H1 (cell line): ENCODE results near the gene LSM14B. TPM values are rescaled to one million over a fixed set of nuclear protein-coding genes. Genes with fewer than 3 reads are reported as not detected.

Experiments used
- CTCF ChIA-PET: fragments of 300-600 bp; sonication (Branson Sonifier 250); formaldehyde crosslinking; loops from one replicate; lab custom pipeline; 2021; ENCODE audit not compliant: partially characterized antibody; lab: Charles Lee
- POLR2A ChIA-PET: fragments of 300-600 bp; sonication (Branson Sonifier 250); formaldehyde crosslinking; loops from one replicate; lab custom pipeline; 2021; ENCODE audit warnings: inconsistent platforms; ENCODE audit not compliant: partially characterized antibody; lab: Charles Lee
- DNase-seq, 2 experiments: peaks; one replicate each; pipeline versions ENCODE4 v3.0.0 to v3.0.0-alpha.2; 2010 to 2022; ENCODE audit warnings: low spot score in 2 of 2, low read depth in 1 of 2, mixed read lengths in 1 of 2
- FAIRE-seq: peaks from 2 replicates; lab custom pipeline; 2011; peaks lifted over from hg19 to GRCh38; lab: Jason Lieb, UNC
- H2AFZ ChIP-seq: 2 replicates; pipeline ENCODE4 v1.8.1; 2012; ENCODE audit warnings: low read length, inconsistent platforms
- H2AK5ac ChIP-seq: 2 replicates; pipeline ENCODE4 v1.6.1; 2013; ENCODE audit warnings: low read depth, low read length
- H2BK120ac ChIP-seq: replicated peaks from 2 replicates; pipeline ENCODE3; 2013; ENCODE audit warnings: low read depth, low read length, inconsistent platforms
- H2BK12ac ChIP-seq: 2 replicates; pipeline ENCODE4 v1.6.1; 2013; ENCODE audit warnings: low read depth, low read length
- H2BK15ac ChIP-seq: 2 replicates; pipeline ENCODE4 v1.6.1; 2013; ENCODE audit warnings: low read length
- H2BK20ac ChIP-seq: 2 replicates; pipeline ENCODE4 v1.6.1; 2013; ENCODE audit warnings: low read length
- H2BK5ac ChIP-seq: 2 replicates; pipeline ENCODE4 v1.6.1; 2013; ENCODE audit warnings: low read depth, low read length
- H3K14ac ChIP-seq: 2 replicates; pipeline ENCODE4 v1.6.1; 2013; ENCODE audit warnings: inconsistent platforms; ENCODE audit not compliant: insufficient read length
- H3K18ac ChIP-seq: 2 replicates; pipeline ENCODE4 v1.6.1; 2013; ENCODE audit warnings: low read length; ENCODE audit errors: extremely low read depth
- H3K23ac ChIP-seq: 2 replicates; pipeline ENCODE4 v1.6.1; 2013; ENCODE audit warnings: inconsistent platforms; ENCODE audit not compliant: insufficient read length
- H3K23me2 ChIP-seq: 2 replicates; pipeline ENCODE4 v1.6.1; 2013; ENCODE audit warnings: low read depth, low read length
- H3K27ac ChIP-seq: 2 replicates; pipeline ENCODE4 v1.6.1; 2011; ENCODE audit warnings: low read depth, low read length, inconsistent platforms
- H3K27me3 ChIP-seq, 4 experiments: replicated peaks in 1 of 4; 1 replicate in 1 of 4; 2 replicates in 3 of 4; pipeline versions ENCODE4 v1.6.1 to v1.8.1; 2011 to 2013; ENCODE audit warnings: low read length in 3 of 4, mild to moderate bottlenecking in 3 of 4, inconsistent platforms in 2 of 4, mixed read lengths in 2 of 4, moderate library complexity in 1 of 4; ENCODE audit not compliant: control insufficient read depth in 3 of 4, insufficient read depth in 3 of 4; ENCODE audit errors: extremely low read depth in 1 of 4
- H3K36me3 ChIP-seq, 4 experiments: 2 replicates each; pipeline versions ENCODE4 v1.6.1 to v1.8.1; 2011 to 2013; ENCODE audit warnings: mild to moderate bottlenecking in 4 of 4, low read length in 3 of 4, moderate library complexity in 2 of 4, control low read depth in 1 of 4, inconsistent platforms in 1 of 4; ENCODE audit not compliant: insufficient read depth in 4 of 4, control insufficient read depth in 2 of 4
- H3K4ac ChIP-seq: replicated peaks from 2 replicates; pipeline ENCODE3; 2013; ENCODE audit warnings: low read length, low read depth, mixed read lengths, inconsistent platforms; ENCODE audit not compliant: insufficient read length
- H3K4me1 ChIP-seq, 4 experiments: replicated peaks in 1 of 4; 1 replicate in 1 of 4; 2 replicates in 3 of 4; pipeline versions ENCODE4 v1.6.1 to v1.8.1; 2011 to 2013; ENCODE audit warnings: low read length in 3 of 4, inconsistent platforms in 2 of 4, mixed read lengths in 1 of 4; ENCODE audit not compliant: insufficient read depth in 4 of 4, control insufficient read depth in 3 of 4
- H3K4me2 ChIP-seq, 2 experiments: 2 replicates each; pipeline versions ENCODE4 v1.6.1 to v1.8.1; 2011 to 2013; ENCODE audit warnings: low read depth in 2 of 2, low read length in 2 of 2, control low read depth in 1 of 2, inconsistent platforms in 1 of 2, mild to moderate bottlenecking in 1 of 2; ENCODE audit not compliant: insufficient read depth in 1 of 2
- H3K4me3 ChIP-seq, 4 experiments: fragments of 200-600, 300-600 bp in 1 of 4; sonication (generic), shearing (Covaris generic), sonication (Bioruptor Twin) in 1 of 4; 2 replicates each; pipeline versions ENCODE4 v1.5.1 to v1.8.1; 2011 to 2016; ENCODE audit warnings: low read length in 4 of 4, low read depth in 3 of 4, control low read depth in 2 of 4, inconsistent platforms in 2 of 4, mild to moderate bottlenecking in 2 of 4, mixed read lengths in 1 of 4, moderate library complexity in 1 of 4; ENCODE audit not compliant: insufficient read depth in 2 of 4; ENCODE audit errors: extremely low read depth in 1 of 4
- H3K56ac ChIP-seq: replicated peaks from 2 replicates; pipeline ENCODE3; 2013; ENCODE audit warnings: low read depth, mild to moderate bottlenecking, mixed read lengths, low read length, inconsistent platforms; ENCODE audit not compliant: insufficient read length
- H3K79me1 ChIP-seq: 2 replicates; pipeline ENCODE4 v1.6.1; 2013; ENCODE audit warnings: low read depth, low read length, control low read depth
- H3K79me2 ChIP-seq, 2 experiments: 2 replicates each; pipeline versions ENCODE4 v1.6.1 to v1.8.1; 2012 to 2013; ENCODE audit warnings: low read length in 2 of 2, mild to moderate bottlenecking in 2 of 2, inconsistent platforms in 1 of 2; ENCODE audit not compliant: insufficient read depth in 2 of 2, control insufficient read depth in 1 of 2
- H3K9ac ChIP-seq, 4 experiments: replicated peaks in 1 of 4; 1 replicate in 1 of 4; 2 replicates in 3 of 4; pipeline versions ENCODE4 v1.6.1 to v1.8.1; 2011 to 2013; ENCODE audit warnings: low read depth in 3 of 4, low read length in 3 of 4, control low read depth in 2 of 4, mild to moderate bottlenecking in 2 of 4, moderate library complexity in 2 of 4, inconsistent platforms in 1 of 4; ENCODE audit errors: extremely low read depth in 1 of 4
- H3K9me3 ChIP-seq, 2 experiments: 2 replicates each; pipeline versions ENCODE4 v1.6.1 to v1.8.1; 2012 to 2013; ENCODE audit warnings: mild to moderate bottlenecking in 2 of 2, moderate library complexity in 2 of 2, control low read depth in 1 of 2, inconsistent platforms in 1 of 2, low read depth in 1 of 2, low read length in 1 of 2, mixed read lengths in 1 of 2; ENCODE audit not compliant: insufficient read depth in 2 of 2
- H4K20me1 ChIP-seq, 2 experiments: replicated peaks in 1 of 2; 2 replicates each; pipeline versions ENCODE3 to v1.8.1; 2011 to 2013; ENCODE audit warnings: inconsistent platforms in 2 of 2, low read length in 2 of 2, mild to moderate bottlenecking in 1 of 2; ENCODE audit not compliant: insufficient read depth in 2 of 2, control insufficient read depth in 1 of 2
- H4K5ac ChIP-seq: 2 replicates; pipeline ENCODE4 v1.6.1; 2013; ENCODE audit warnings: low read length, low read depth, mixed read lengths, inconsistent platforms; ENCODE audit not compliant: insufficient read length
- H4K8ac ChIP-seq: 2 replicates; pipeline ENCODE4 v1.8.0; 2013; ENCODE audit warnings: mild to moderate bottlenecking, moderate library complexity, low read length, inconsistent platforms; ENCODE audit not compliant: insufficient read depth; ENCODE audit errors: extremely low read depth
- H4K91ac ChIP-seq: replicated peaks from 2 replicates; pipeline ENCODE3; 2013; ENCODE audit warnings: low read length, mixed read lengths, inconsistent platforms; ENCODE audit not compliant: insufficient read length
- CEBPB ChIP-seq: IDR thresholded peaks from 2 replicates; pipeline ENCODE4 v1.6.1; 2012; ENCODE audit warnings: low read depth, low read length
- SUZ12 ChIP-seq: fragments of 200-600 bp; sonication (generic); IDR thresholded peaks from 2 replicates; pipeline ENCODE4 v1.6.1; 2012; ENCODE audit warnings: mild to moderate bottlenecking, inconsistent platforms, low read length, moderate library complexity, mixed read lengths
- WGBS, 2 experiments: shearing (Covaris generic) in 1 of 2; methylation state at CpG; one replicate each; pipeline versions ENCODE4 v1.1.6 to v1.1.7; 2013 to 2015; ENCODE audit warnings: low lambda C conversion rate in 2 of 2, mixed read lengths in 2 of 2, inconsistent platforms in 1 of 2, low coverage in 1 of 2, missing lambda C conversion rate in 1 of 2; ENCODE audit not compliant: insufficient replicate concordance in 2 of 2, insufficient coverage in 1 of 2, insufficient read length in 1 of 2; ENCODE audit errors: extremely low coverage in 1 of 2, missing lambda C conversion rate in 1 of 2; 5-methylcytosine and 5-hydroxymethylcytosine counted together
- polyA plus RNA-seq, 7 experiments: library from polyadenylated mRNA; depleted of rRNA in 3 of 7; stranded (reverse) in 5 of 7; unstranded in 2 of 7; fragments of >200 nt in 5 of 7; fragments of 200-250 nt in 2 of 7; gene quantifications; 1 replicate in 5 of 7; 2 replicates in 1 of 7; 4 replicates in 1 of 7; pipeline versions ENCODE4 v1.2.1 to v1.2.3, GENCODE V29; 2011 to 2013; ENCODE audit warnings: missing spikeins in 2 of 7, mixed read lengths in 2 of 7
- total RNA-seq: library from RNA; stranded (reverse); fragmentation: NEBNext Ultra II Directional; extraction: Animal tissue kit (Norgen Biotek cat#: 25700); gene quantifications from 2 replicates; pipeline ENCODE4 v1.2.1, GENCODE V29; 2021

Gene LSM14B
- total and polyA plus RNA-seq, 2 of the 8 experiments (the other 6 are each of a cell fraction or from before 2014, with no cell fraction given) = 58.3 to 65.6 TPM

- no peak overlapping the region for H2BK20ac ChIP-seq
- no peak overlapping the region for H4K91ac ChIP-seq
- no peak overlapping the region for H4K8ac ChIP-seq
- H2BK120ac ChIP-seq = no peak overlapping the region
- no peak overlapping the region for H2AK5ac ChIP-seq
- 88% methylated on average over 24 of the region's 25 CpGs; no CpG with 5 or more reads in 1 of the 2 experiments for WGBS, 2 experiments
- H3K56ac ChIP-seq = no peak overlapping the region
- H3K27ac ChIP-seq = no peak overlapping the region
- FAIRE-seq (no peak), DNase-seq (no peak)
- H3K79me2 ChIP-seq = no peaks in the 10 kb centered on the region
- no peak overlapping the region for H2BK15ac ChIP-seq
- H3K9me3 ChIP-seq = no peaks in the 10 kb centered on the region
- H4K20me1 ChIP-seq = peaks cover 4 to 24% of the 10 kb centered on the region in 2 experiments
- no peak overlapping the region; the same call in 1 of the 2 replicates for H2BK5ac ChIP-seq
- H3K36me3 ChIP-seq = peaks cover 11 to 52% (median 30%) of the 10 kb centered on the region in 4 experiments
- H3K4me3 ChIP-seq = no peak overlapping the region
- no peak overlapping the region for H3K23ac ChIP-seq
- H3K23me2 ChIP-seq = no peaks in the 10 kb centered on the region
- TF ChIP-seq SUZ12 = no peak
- peak; percentile 97 for TF ChIP-seq CEBPB
- no peak overlapping the region for H3K4me2 ChIP-seq
- ChIA-PET POLR2A (interaction anchor here (0.9 to 1.6 kb wide), 4 partner anchors 9 to 43 kb away, joined by 3 to 7 read pairs (median 4); no protein-coding TSS in a partner anchor), CTCF (interaction anchor here (1.3 to 2.1 kb wide), 3 partner anchors 7 to 30 kb away, joined by 4 to 6 read pairs (median 6); no protein-coding TSS in a partner anchor)
- no peak overlapping the region for H2AFZ ChIP-seq
- no peak overlapping the region for H4K5ac ChIP-seq
- H3K4ac ChIP-seq = no peak overlapping the region
- H3K27me3 ChIP-seq = no peaks in the 10 kb centered on the region
- H3K4me1 ChIP-seq = no peaks in the 10 kb centered on the region
- no peak overlapping the region for H3K14ac ChIP-seq
- H2BK12ac ChIP-seq = no peak overlapping the region
- H3K79me1 ChIP-seq = no peaks in the 10 kb centered on the region
- H3K9ac ChIP-seq = no peak overlapping the region
- H3K18ac ChIP-seq = no peak overlapping the region
These were observed 43.6 kb downstream of the LSM14B start for GRCh38 chr20:62165762-62166399.
